Measurements from ENCODE around the gene ATP8B3. TPM values are rescaled to one million over a fixed set of nuclear protein-coding genes. Genes with fewer than 3 reads are reported as not detected.

ATP8B3 gene
- total RNA-seq, 1 experiment from 2014 or later: 8.7 TPM

DNA sequence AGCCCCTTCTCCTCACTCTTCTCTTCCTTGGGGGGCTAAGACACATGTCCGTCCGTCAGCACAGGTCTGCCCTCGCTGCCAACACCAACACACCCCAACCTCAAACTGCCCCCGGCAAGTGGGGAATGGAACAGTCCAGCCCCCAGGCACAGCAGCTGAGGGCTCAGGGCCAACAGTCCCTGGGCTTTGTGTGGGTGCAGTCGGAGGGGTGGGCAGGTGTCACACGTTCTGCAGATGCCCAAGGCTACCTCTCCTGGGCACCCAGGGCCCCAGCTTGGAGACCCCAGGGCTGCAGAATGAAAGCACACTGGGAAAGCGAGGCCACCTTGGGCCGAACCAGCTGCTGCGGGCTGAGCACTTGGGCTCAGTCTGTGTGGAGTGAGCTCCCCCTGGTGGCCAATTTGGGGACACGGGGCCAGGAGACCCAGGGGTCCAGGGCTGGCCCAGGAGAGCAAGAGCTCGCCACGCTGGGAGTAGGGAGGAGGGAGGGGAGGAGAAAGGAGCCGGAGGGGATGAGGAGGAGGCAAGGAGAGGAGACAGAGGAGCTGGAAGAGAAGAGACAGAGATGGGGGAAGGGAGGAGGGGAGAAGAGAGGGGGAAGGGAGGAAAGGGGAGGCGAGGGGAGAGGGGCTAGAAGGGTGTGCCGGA lies 14.0 kb upstream of the ATP8B3 start:
- no peak overlapping the region for H3K4me3 ChIP-seq (ENCODE audit: low read depth, low read length, poor library complexity, severe bottlenecking)
- H3K27me3 ChIP-seq (replicated peaks; ENCODE audit: insufficient read depth, low read depth, low read length, poor library complexity): no peaks in the 10 kb centered on the region
- CTCF ChIA-PET: interaction anchor here (0.5 to 2.0 kb wide), 19 partner anchors 11 to 1402 kb away, joined by 3 to 23 read pairs (median 5); partner anchors contain the start of gene ATP8B3
- no peaks in the 10 kb centered on the region for H3K4me1 ChIP-seq (ENCODE audit: insufficient read depth, low read length, poor library complexity, severe bottlenecking)
- POLR2A ChIA-PET (ENCODE audit: low non-redundant PET): interaction anchor here (0.5 kb wide), 1 partner anchor 585 kb away, joined by 14 read pairs; no protein-coding TSS in a partner anchor
- peaks cover 19% of the 10 kb centered on the region for H3K36me3 ChIP-seq (ENCODE audit: insufficient read depth, low read length, poor library complexity, severe bottlenecking)
- TF ChIP-seq, protein P1, sequence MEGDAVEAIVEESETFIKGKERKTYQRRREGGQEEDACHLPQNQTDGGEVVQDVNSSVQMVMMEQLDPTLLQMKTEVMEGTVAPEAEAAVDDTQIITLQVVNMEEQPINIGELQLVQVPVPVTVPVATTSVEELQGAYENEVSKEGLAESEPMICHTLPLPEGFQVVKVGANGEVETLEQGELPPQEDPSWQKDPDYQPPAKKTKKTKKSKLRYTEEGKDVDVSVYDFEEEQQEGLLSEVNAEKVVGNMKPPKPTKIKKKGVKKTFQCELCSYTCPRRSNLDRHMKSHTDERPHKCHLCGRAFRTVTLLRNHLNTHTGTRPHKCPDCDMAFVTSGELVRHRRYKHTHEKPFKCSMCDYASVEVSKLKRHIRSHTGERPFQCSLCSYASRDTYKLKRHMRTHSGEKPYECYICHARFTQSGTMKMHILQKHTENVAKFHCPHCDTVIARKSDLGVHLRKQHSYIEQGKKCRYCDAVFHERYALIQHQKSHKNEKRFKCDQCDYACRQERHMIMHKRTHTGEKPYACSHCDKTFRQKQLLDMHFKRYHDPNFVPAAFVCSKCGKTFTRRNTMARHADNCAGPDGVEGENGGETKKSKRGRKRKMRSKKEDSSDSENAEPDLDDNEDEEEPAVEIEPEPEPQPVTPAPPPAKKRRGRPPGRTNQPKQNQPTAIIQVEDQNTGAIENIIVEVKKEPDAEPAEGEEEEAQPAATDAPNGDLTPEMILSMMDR (conservative IDR thresholded peaks at IDR 0.05; ENCODE audit: low read depth, low read length): peak; percentile 98
- TF ChIP-seq EZH2 (IDR thresholded peaks at IDR 0.05; ENCODE audit: borderline replicate concordance, low read depth, low read length, poor library complexity, severe bottlenecking): no peak
- no peaks in the 10 kb centered on the region for H3K9me3 ChIP-seq (ENCODE audit: low read depth, low read length, poor library complexity, severe bottlenecking)
- H3K27ac ChIP-seq (ENCODE audit: low read depth, low read length, poor library complexity, severe bottlenecking): no peak overlapping the region
- intact Hi-C loops (cut with micrococcal nuclease; ENCODE audit: unreplicated experiment): no loop called here
- peak; percentile 88 for DNase-seq (ENCODE audit: low spot score)
- no TSS peak for BruUV-seq (replicated peaks)

DNA sequence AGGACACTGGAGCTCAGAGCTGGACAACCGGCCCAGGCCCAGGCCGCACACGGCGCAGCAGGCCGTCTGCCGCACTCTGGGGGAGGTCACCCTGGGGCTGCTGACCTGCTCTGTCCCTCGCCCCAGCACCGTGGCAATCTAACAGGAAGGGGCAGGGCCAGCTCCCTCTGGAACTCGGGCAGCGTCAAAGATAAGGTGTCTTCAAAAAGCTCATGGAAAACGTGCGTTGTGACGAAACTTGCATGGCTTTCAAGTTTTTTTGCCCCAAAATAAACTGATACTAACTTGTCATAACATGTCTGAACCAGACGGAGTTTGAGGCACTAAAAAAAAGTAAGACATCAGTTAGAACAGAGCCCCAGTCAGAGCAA lies 12.2 kb upstream of the ATP8B3 start:
- intact Hi-C loops (cut with micrococcal nuclease; ENCODE audit: unreplicated experiment): no loop called here
- Histone ChIP-seq H3K4me3 (ENCODE audit: low read depth, low read length, poor library complexity, severe bottlenecking) (no peak overlapping the region), H3K9me3 (ENCODE audit: low read depth, low read length, poor library complexity, severe bottlenecking) (no peaks in the 10 kb centered on the region), H3K27ac (ENCODE audit: low read depth, low read length, poor library complexity, severe bottlenecking) (no peak overlapping the region), H3K27me3 (replicated peaks; ENCODE audit: insufficient read depth, low read depth, low read length, poor library complexity) (no peaks in the 10 kb centered on the region), H3K36me3 (ENCODE audit: insufficient read depth, low read length, poor library complexity, severe bottlenecking) (peaks cover 30% of the 10 kb centered on the region), H3K4me1 (ENCODE audit: insufficient read depth, low read length, poor library complexity, severe bottlenecking) (no peaks in the 10 kb centered on the region)
- ChIA-PET POLR2A (ENCODE audit: low non-redundant PET) (no interaction called here), CTCF (interaction anchor here (0.6 kb wide), 1 partner anchor 20 kb away, joined by 4 read pairs; no protein-coding TSS in a partner anchor)
- DNase-seq (ENCODE audit: low spot score): no peak
- TF ChIP-seq, protein P1 (conservative IDR thresholded peaks at IDR 0.05; ENCODE audit: low read depth, low read length): no peak
- TF ChIP-seq EZH2 (IDR thresholded peaks at IDR 0.05; ENCODE audit: borderline replicate concordance, low read depth, low read length, poor library complexity, severe bottlenecking): no peak
- no TSS peak for BruUV-seq (replicated peaks)

DNA sequence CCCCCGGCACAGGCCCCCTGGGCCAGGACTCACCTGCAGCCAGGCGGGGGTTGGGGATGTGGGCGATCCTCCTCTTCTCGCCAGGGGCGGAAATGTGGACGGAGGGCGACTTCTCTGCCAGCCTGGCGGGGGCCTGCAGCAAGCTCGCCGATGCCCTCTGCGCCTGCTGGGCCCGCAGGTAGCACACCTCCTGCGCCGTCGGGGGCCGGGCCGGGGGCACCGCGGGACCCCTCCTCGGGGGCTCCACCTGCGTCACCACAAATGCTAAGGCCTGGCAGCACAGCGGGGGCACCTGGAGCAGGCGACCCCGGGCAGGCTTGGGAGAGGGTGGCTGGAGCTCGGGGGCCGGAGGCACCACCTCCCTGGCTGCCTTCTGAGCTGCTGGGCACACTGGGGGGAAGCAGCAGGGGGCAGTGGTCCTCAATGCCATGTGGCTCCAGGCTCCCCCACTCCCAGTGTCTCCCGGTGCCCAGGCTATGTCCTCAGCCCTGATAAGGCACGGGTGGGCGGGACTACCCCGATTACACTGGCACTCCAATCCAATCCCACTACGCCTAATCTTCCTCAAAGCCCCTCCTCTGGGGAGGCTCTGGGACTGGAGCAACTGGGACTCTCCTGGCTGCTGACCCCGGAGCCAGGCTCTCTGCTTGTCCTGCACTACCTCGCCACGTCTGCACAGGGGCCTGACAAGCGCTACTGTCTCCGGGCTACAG lies 11.6 kb upstream of the ATP8B3 start:
- H3K9me3 ChIP-seq (ENCODE audit: low read depth, low read length, poor library complexity, severe bottlenecking): no peaks in the 10 kb centered on the region
- H3K36me3 ChIP-seq (ENCODE audit: insufficient read depth, low read length, poor library complexity, severe bottlenecking): peaks cover 34% of the 10 kb centered on the region
- ChIA-PET CTCF (no interaction called here), POLR2A (ENCODE audit: low non-redundant PET) (no interaction called here)
- no peaks in the 10 kb centered on the region for H3K4me1 ChIP-seq (ENCODE audit: insufficient read depth, low read length, poor library complexity, severe bottlenecking)
- no peak for DNase-seq (ENCODE audit: low spot score)
- TF ChIP-seq, protein P1 (conservative IDR thresholded peaks at IDR 0.05; ENCODE audit: low read depth, low read length): no peak
- TF ChIP-seq EZH2 (IDR thresholded peaks at IDR 0.05; ENCODE audit: borderline replicate concordance, low read depth, low read length, poor library complexity, severe bottlenecking): no peak
- intact Hi-C loops (cut with micrococcal nuclease; ENCODE audit: unreplicated experiment): no loop called here
- no TSS peak for BruUV-seq (replicated peaks)
- no peak overlapping the region for H3K27ac ChIP-seq (ENCODE audit: low read depth, low read length, poor library complexity, severe bottlenecking)
- H3K4me3 ChIP-seq (ENCODE audit: low read depth, low read length, poor library complexity, severe bottlenecking): no peak overlapping the region
- H3K27me3 ChIP-seq (replicated peaks; ENCODE audit: insufficient read depth, low read depth, low read length, poor library complexity): no peaks in the 10 kb centered on the region
